ENCODE measurements around the gene PCDH9. TPM values are rescaled to one million over a fixed set of nuclear protein-coding genes. Genes with fewer than 3 reads are reported as not detected.

The PCDH9 gene
- total RNA-seq, 1 donor from 2014 or later: 29.7 TPM

DNA sequence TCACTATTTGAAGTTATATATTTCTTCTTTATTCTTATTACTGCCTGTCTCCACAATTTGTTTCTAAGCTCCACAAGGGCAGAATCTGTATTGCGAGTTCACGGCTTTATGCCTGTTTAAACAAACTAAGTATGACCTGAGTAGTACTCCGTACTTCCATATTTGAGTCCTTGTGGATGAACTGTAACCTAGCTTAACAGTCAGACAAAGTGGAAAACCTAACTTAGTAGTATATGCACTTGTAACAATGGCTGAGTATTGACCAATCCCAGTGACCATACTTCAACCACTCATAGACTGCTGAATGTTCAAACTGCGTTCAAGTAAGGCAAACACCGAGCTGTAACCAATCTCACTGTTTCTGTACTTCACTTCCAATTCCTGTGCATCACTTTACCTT lies 292.7 kb downstream of the PCDH9 start:
- no peaks in the 10 kb centered on the region for H3K4me1 Mint-ChIP-seq

GRCh38 chr13:66933994-66934393 lies 296.1 kb downstream of the PCDH9 start:
- Mint-ChIP-seq H3K36me3 (no peaks in the 10 kb centered on the region), H3K27me3 (ENCODE audit: low read depth) (no peaks in the 10 kb centered on the region), H3K27ac (no peak overlapping the region), H3K4me1 (no peaks in the 10 kb centered on the region), H3K4me3 (no peak overlapping the region), H3K9me3 (no peaks in the 10 kb centered on the region)
- DNase-seq (ENCODE audit: low spot score in 2 of 2, unreplicated experiment in 2 of 2): no peak
- TF ChIP-seq, protein P1, sequence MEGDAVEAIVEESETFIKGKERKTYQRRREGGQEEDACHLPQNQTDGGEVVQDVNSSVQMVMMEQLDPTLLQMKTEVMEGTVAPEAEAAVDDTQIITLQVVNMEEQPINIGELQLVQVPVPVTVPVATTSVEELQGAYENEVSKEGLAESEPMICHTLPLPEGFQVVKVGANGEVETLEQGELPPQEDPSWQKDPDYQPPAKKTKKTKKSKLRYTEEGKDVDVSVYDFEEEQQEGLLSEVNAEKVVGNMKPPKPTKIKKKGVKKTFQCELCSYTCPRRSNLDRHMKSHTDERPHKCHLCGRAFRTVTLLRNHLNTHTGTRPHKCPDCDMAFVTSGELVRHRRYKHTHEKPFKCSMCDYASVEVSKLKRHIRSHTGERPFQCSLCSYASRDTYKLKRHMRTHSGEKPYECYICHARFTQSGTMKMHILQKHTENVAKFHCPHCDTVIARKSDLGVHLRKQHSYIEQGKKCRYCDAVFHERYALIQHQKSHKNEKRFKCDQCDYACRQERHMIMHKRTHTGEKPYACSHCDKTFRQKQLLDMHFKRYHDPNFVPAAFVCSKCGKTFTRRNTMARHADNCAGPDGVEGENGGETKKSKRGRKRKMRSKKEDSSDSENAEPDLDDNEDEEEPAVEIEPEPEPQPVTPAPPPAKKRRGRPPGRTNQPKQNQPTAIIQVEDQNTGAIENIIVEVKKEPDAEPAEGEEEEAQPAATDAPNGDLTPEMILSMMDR (IDR thresholded peaks at IDR 0.05; ENCODE audit: unreplicated experiment): no peak

More for the DNA sequence above, 292.7 kb downstream of the PCDH9 start:
- Mint-ChIP-seq H3K4me3 (no peak overlapping the region), H3K9me3 (peaks cover 11% of the 10 kb centered on the region), H3K27me3 (ENCODE audit: low read depth) (no peaks in the 10 kb centered on the region), H3K36me3 (no peaks in the 10 kb centered on the region), H3K27ac (no peak overlapping the region)
- DNase-seq (ENCODE audit: low spot score in 2 of 2, unreplicated experiment in 2 of 2): no peak
- TF ChIP-seq, protein P1 (IDR thresholded peaks at IDR 0.05; ENCODE audit: unreplicated experiment): no peak

DNA sequence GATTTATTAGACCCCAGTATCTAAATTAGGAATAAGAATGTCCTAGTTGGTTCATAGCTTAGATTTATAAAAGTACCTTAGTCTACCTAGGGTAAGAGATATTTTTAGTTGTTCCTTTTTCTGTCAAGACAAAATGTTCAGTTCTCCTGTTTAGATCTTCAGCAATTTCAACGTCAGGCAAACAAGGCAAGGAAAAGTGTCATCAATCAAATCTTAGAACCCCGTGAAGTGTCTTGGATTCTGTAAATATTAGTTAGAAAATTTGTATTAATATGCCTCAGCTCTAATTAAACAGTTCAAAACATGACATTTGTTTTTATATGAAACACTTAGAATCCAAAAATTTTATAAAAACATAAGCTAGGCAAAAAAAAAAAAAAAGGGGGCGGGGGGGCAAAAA lies 296.6 kb downstream of the PCDH9 start:
- H3K4me3 Mint-ChIP-seq: no peak overlapping the region
- no peak overlapping the region for H3K27ac Mint-ChIP-seq
- H3K36me3 Mint-ChIP-seq: no peaks in the 10 kb centered on the region

GRCh38 chr13:66927562-66927961 lies 302.6 kb downstream of the PCDH9 start:
- H3K9me3 Mint-ChIP-seq: no peaks in the 10 kb centered on the region
- H3K36me3 Mint-ChIP-seq: no peaks in the 10 kb centered on the region
- H3K27me3 Mint-ChIP-seq (ENCODE audit: low read depth): no peaks in the 10 kb centered on the region
- H3K4me3 Mint-ChIP-seq: no peak overlapping the region
- H3K4me1 Mint-ChIP-seq: peaks cover 15% of the 10 kb centered on the region
- TF ChIP-seq, protein P1 (IDR thresholded peaks at IDR 0.05; ENCODE audit: unreplicated experiment): no peak
- H3K27ac Mint-ChIP-seq: no peak overlapping the region
- DNase-seq (ENCODE audit: low spot score in 2 of 2, unreplicated experiment in 2 of 2): no peak

More for the DNA sequence above, 296.6 kb downstream of the PCDH9 start:
- no peak for DNase-seq (ENCODE audit: low spot score in 2 of 2, unreplicated experiment in 2 of 2)
- Mint-ChIP-seq H3K27me3 (ENCODE audit: low read depth) (no peaks in the 10 kb centered on the region), H3K4me1 (no peaks in the 10 kb centered on the region), H3K9me3 (no peaks in the 10 kb centered on the region)
- TF ChIP-seq, protein P1 (IDR thresholded peaks at IDR 0.05; ENCODE audit: unreplicated experiment): no peak

- TF ChIP-seq, protein P1 (IDR thresholded peaks at IDR 0.05; ENCODE audit: unreplicated experiment): no peak
- Mint-ChIP-seq H3K27ac (no peak overlapping the region), H3K4me1 (peaks cover 15% of the 10 kb centered on the region), H3K4me3 (no peak overlapping the region), H3K27me3 (ENCODE audit: low read depth) (no peaks in the 10 kb centered on the region), H3K9me3 (no peaks in the 10 kb centered on the region), H3K36me3 (no peaks in the 10 kb centered on the region)
- DNase-seq (ENCODE audit: low spot score in 2 of 2, unreplicated experiment in 2 of 2): no peak
These were observed 303.1 kb downstream of the PCDH9 start for GRCh38 chr13:66926851-66927524.
